Embryonic facial prominence (tissue), 1 donor: ENCODE results near the gene CCDC91.
A peak's percentile ranks its signal among the peaks of the same experiment; 100 is the strongest.

Source experiments
- DNase-seq: peaks from one replicate; pipeline ENCODE4 v3.0.0-alpha.2; 2016; ENCODE audit errors: extremely low spot score

CCDC91 gene

GRCh38 chr12:28190321-28191050, at the start of gene CCDC91:
TSS of gene CCDC91 (plus strand) at chr12:28190456. CDS start at chr12:28257216, 66,760 bp downstream.
- peak; percentile 90 for DNase-seq

- no peak for DNase-seq
Measured at GRCh38 chr12:28144059-28144458, 46.2 kb upstream of the CCDC91 start.

- no peak for DNase-seq
Measured at GRCh38 chr12:28144532-28144931, 45.7 kb upstream of the CCDC91 start.

GRCh38 chr12:28145216-28145615, 45.0 kb upstream of the CCDC91 start:
- DNase-seq, result no peak

- DNase-seq, result no peak
Measured at GRCh38 chr12:28149279-28149678, 41.0 kb upstream of the CCDC91 start.

GRCh38 chr12:28156362-28156761, 33.9 kb upstream of the CCDC91 start:
- DNase-seq, result no peak

- DNase-seq, result no peak
Measured at GRCh38 chr12:28156804-28157203, 33.5 kb upstream of the CCDC91 start.

GRCh38 chr12:28158353-28158752, 31.9 kb upstream of the CCDC91 start:
- DNase-seq, result no peak

- no peak for DNase-seq
Measured at GRCh38 chr12:28159688-28160087, 30.6 kb upstream of the CCDC91 start.

- no peak for DNase-seq
Measured at GRCh38 chr12:28161697-28162096, 28.6 kb upstream of the CCDC91 start.

GRCh38 chr12:28162697-28163096, 27.6 kb upstream of the CCDC91 start:
- no peak for DNase-seq

GRCh38 chr12:28164644-28165275, 25.5 kb upstream of the CCDC91 start:
- no peak for DNase-seq

GRCh38 chr12:28167981-28168485, 22.2 kb upstream of the CCDC91 start:
- DNase-seq, result no peak

GRCh38 chr12:28171356-28172060, 18.7 kb upstream of the CCDC91 start:
- no peak for DNase-seq

GRCh38 chr12:28172434-28173030, 17.7 kb upstream of the CCDC91 start:
- no peak for DNase-seq

GRCh38 chr12:28173440-28173839, 16.8 kb upstream of the CCDC91 start:
- no peak for DNase-seq

- no peak for DNase-seq
Measured at GRCh38 chr12:28175098-28175589, 15.1 kb upstream of the CCDC91 start.

- DNase-seq, result no peak
Measured at GRCh38 chr12:28176295-28176694, 14.0 kb upstream of the CCDC91 start.

GRCh38 chr12:28177461-28177860, 12.8 kb upstream of the CCDC91 start:
- DNase-seq, result no peak

GRCh38 chr12:28177905-28178304, 12.4 kb upstream of the CCDC91 start:
- DNase-seq, result no peak

- no peak for DNase-seq
Measured at GRCh38 chr12:28178775-28179174, 11.5 kb upstream of the CCDC91 start.

GRCh38 chr12:28180786-28181185, 9.5 kb upstream of the CCDC91 start:
- no peak for DNase-seq
